A549 treated with RU486 at 1 μM for 4 hours (cell line): ENCODE data around the gene RFTN1. TPM values are rescaled to one million over a fixed set of nuclear protein-coding genes. Genes with fewer than 3 reads are reported as not detected.

Experiments
- total RNA-seq: library from RNA; stranded (reverse); fragments of 200-300 nt; extraction: Qiagen RNA extraction; gene quantifications from 5 replicates; pipeline ENCODE4 v1.2.3, GENCODE V29; 2022; ENCODE audit warnings: low read depth

Gene RFTN1, protein sequence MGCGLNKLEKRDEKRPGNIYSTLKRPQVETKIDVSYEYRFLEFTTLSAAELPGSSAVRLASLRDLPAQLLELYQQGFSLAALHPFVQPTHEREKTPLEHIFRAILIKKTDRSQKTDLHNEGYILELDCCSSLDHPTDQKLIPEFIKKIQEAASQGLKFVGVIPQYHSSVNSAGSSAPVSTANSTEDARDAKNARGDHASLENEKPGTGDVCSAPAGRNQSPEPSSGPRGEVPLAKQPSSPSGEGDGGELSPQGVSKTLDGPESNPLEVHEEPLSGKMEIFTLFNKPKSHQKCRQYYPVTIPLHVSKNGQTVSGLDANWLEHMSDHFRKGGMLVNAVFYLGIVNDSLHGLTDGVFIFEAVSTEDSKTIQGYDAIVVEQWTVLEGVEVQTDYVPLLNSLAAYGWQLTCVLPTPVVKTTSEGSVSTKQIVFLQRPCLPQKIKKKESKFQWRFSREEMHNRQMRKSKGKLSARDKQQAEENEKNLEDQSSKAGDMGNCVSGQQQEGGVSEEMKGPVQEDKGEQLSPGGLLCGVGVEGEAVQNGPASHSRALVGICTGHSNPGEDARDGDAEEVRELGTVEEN
- total RNA-seq: 2.9 to 3.4 TPM (median 3.2 TPM) in 5 replicates

DNA sequence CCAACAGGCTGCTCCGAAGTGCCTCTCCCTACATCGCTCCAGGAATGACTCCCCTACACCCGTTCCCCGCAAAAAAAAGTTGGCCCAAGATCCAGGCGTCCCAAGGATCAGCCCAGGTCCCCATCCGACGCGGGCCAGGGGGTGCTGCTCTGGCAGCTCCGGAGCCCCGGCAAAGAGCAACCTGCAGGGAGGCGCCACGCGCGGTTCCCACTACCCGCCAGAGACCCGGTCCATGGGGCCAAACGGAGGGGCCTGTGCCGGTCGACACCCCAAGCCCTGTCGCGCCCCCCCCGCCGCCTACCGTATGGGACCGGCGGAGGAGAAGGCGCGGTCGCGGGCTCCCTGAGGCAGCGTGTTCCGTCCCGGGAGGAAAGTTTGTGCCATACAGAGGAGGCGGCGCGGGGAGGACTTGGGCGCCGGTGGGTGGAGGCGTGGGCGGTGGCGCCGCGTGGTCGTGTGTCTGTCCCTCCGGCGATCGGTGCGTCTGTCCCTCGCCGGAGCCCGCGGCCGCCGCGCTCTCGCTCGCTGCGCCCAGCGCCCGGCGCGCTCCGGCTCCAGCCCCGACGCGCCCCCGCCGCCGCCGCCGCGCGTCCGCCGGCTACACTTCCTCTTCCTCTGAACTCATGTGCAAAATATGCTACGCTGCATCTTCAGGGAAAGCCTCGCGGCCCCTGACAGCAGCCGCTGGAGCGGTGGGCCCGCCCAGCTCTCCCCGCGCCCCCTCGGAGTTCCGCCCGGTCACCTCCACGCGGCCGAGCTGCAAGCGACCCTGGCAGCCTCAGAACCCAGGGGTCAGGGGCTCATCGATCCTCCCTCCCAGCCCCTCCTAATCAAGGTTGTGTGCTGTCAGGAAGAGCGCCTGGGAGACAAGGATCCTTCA is at the start of gene RFTN1:
Gene RFTN1, minus strand, starts transcription at position 559 of the 880 bp plus-strand sequence. CDS start 19,830 bp downstream, outside the sequence.

Other genes starting within 250 kb of the RFTN1 start
- 17.9 to 25.3 TPM (median 21.1 TPM) in 5 replicates for gene DPH3, start 248.8 kb downstream of the RFTN1 start, total RNA-seq
- gene OXNAD1, start 248.5 kb downstream of the RFTN1 start, total RNA-seq: 6.3 to 8.1 TPM (median 7.6 TPM) in 5 replicates
- not detected in 5 replicates for gene DAZL, start 91.7 kb upstream of the RFTN1 start, total RNA-seq